Measurements from ENCODE around the gene PLXNC1. TPM values are rescaled to one million over a fixed set of nuclear protein-coding genes. Genes with fewer than 3 reads are reported as not detected.

Gene PLXNC1
- total RNA-seq, 2 donors from 2014 or later: 8.5 to 9.2 TPM

DNA sequence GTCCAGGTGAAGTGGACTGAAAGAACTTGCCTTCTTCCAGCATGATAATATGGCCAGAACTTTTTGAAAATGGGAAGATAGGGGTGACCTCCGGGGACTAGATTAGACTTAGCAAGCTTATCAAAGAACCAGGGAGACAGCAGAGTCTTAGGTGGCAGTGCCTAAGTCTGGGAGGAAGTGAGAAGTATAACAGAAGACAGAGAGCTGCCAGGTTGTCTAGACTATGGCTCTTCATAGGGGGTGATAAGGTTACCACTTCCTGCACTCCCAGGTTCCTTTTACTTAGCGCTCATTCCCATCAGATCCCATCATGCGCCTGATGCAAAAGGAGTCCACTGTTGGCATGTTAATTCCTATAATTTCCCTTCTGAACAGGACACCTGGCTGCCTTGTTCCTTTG, 69.9 kb downstream of the PLXNC1 start:
- no peaks in the 10 kb centered on the region for H3K27me3 ChIP-seq (replicated peaks; ENCODE audit: insufficient read depth)
- TF ChIP-seq, protein P1, sequence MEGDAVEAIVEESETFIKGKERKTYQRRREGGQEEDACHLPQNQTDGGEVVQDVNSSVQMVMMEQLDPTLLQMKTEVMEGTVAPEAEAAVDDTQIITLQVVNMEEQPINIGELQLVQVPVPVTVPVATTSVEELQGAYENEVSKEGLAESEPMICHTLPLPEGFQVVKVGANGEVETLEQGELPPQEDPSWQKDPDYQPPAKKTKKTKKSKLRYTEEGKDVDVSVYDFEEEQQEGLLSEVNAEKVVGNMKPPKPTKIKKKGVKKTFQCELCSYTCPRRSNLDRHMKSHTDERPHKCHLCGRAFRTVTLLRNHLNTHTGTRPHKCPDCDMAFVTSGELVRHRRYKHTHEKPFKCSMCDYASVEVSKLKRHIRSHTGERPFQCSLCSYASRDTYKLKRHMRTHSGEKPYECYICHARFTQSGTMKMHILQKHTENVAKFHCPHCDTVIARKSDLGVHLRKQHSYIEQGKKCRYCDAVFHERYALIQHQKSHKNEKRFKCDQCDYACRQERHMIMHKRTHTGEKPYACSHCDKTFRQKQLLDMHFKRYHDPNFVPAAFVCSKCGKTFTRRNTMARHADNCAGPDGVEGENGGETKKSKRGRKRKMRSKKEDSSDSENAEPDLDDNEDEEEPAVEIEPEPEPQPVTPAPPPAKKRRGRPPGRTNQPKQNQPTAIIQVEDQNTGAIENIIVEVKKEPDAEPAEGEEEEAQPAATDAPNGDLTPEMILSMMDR (IDR thresholded peaks at IDR 0.05): no peak
- DNase-seq (ENCODE audit: low spot score): no peak
- H3K36me3 ChIP-seq: no peaks in the 10 kb centered on the region
- H3K9me3 ChIP-seq: no peaks in the 10 kb centered on the region
- H3K27ac ChIP-seq: no peak overlapping the region
- no peak overlapping the region for H3K4me3 ChIP-seq
- ATAC-seq (ENCODE audit: insufficient number of reproducible peaks, low FRiP score, low read depth): no peak
- H3K4me1 ChIP-seq (ENCODE audit: control insufficient read depth in 1 of 2, low read depth in 2 of 2): no peaks in the 10 kb centered on the region

DNA sequence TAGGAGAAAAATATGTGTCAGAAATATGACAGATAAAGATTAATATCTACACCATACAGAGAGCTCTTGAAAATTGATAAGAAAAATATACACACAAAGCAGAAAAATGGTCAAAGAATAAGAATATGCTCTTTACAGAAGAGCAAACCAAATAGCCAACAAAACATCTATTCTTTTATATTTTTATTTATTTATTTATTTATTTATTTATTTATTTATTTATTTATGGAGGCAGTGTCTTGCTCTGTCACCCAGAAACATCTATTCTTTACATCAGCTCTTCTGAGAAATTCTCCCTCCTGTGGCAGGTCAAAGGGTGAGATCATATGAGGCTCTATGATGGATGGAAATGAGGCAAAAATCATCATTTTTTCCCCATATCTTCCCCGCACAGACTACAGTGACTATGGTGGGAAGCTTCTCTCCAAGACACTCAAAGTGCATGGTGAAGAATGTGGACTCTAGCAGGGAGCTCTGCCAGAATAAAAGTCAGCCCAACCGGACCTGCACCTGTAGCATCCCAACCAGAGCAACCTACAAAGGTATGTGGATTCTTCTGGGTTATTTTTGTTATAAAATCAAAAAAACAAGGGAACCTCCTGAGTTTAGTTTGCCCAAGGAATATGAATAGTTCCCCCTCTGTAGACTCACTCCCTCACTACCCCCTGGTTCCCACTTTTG, 71.4 kb downstream of the PLXNC1 start:
- Histone ChIP-seq H3K27ac (no peak overlapping the region), H3K27me3 (replicated peaks; ENCODE audit: insufficient read depth) (no peaks in the 10 kb centered on the region), H3K4me3 (no peak overlapping the region), H3K4me1 (ENCODE audit: control insufficient read depth in 1 of 2, low read depth in 2 of 2) (no peaks in the 10 kb centered on the region), H3K9me3 (no peaks in the 10 kb centered on the region), H3K36me3 (no peaks in the 10 kb centered on the region)
- TF ChIP-seq, protein P1 (IDR thresholded peaks at IDR 0.05): no peak
- DNase-seq (ENCODE audit: low spot score) (no peak), ATAC-seq (ENCODE audit: insufficient number of reproducible peaks, low FRiP score, low read depth) (no peak)

DNA sequence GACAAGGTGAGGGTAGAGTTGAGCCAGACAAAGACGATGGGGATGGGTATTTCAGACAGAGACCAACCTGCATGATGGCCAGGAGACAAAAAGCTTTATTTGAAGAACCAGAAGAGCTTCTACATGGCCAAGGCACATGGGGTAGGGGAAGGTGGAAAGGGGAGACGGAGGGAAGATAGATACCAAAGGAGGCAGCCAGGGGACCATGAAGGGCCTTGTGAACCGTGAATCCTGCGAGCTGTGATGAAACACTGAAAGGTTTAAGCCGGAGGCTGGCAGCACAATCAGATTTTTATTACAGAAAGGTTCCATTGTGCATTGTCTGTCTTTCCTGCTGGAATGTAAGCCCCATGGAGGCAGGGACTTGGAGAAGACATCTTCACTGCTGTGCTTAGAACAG, 72.4 kb downstream of the PLXNC1 start:
- ATAC-seq (ENCODE audit: insufficient number of reproducible peaks, low FRiP score, low read depth) (no peak), DNase-seq (ENCODE audit: low spot score) (no peak)
- Histone ChIP-seq H3K4me3 (no peak overlapping the region), H3K9me3 (no peaks in the 10 kb centered on the region), H3K36me3 (no peaks in the 10 kb centered on the region), H3K27me3 (replicated peaks; ENCODE audit: insufficient read depth) (no peaks in the 10 kb centered on the region), H3K27ac (no peak overlapping the region), H3K4me1 (ENCODE audit: control insufficient read depth in 1 of 2, low read depth in 2 of 2) (no peaks in the 10 kb centered on the region)
- TF ChIP-seq, protein P1 (IDR thresholded peaks at IDR 0.05): no peak

DNA sequence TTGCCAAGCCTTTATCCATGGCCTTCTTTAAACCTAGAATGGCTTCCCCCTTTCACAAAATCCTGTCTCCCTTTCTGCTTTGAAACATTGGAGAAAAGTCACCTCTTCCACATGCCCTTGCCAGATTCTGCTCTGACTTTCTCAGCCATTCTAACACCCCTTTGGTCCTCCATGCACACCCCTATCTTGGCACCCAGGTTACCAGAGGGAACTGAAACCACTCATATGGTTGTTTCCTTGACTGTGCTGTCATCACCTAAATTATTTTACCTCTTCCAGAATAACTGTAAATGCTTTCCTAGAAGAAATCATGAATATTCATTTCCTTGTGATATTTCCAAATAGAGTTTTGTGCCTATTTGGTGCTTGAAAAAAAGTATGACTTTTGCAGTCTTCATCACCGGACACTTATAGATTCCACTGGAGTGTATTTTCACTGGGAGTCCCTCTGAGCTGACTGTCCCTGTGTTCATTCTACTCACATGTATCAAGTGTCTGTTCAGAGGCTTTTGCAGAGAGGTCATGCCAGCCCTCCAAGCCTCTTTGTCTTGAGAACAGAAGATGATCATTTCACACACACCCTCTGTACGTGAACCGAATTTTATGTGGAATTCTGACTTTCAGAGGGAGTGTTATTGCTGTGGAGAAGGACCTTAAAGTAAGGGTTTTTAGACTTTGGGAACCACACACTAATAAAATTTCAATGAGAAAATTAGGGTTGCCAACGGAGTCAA, 74.1 kb downstream of the PLXNC1 start:
- ATAC-seq (ENCODE audit: insufficient number of reproducible peaks, low FRiP score, low read depth) (no peak), DNase-seq (ENCODE audit: low spot score) (no peak)
- H3K27ac ChIP-seq: no peak overlapping the region
- H3K36me3 ChIP-seq: no peaks in the 10 kb centered on the region
- no peaks in the 10 kb centered on the region for H3K9me3 ChIP-seq
- TF ChIP-seq, protein P1 (IDR thresholded peaks at IDR 0.05): no peak
- no peak overlapping the region for H3K4me3 ChIP-seq
- H3K4me1 ChIP-seq (ENCODE audit: control insufficient read depth in 1 of 2, low read depth in 2 of 2): no peaks in the 10 kb centered on the region
- H3K27me3 ChIP-seq (replicated peaks; ENCODE audit: insufficient read depth): no peaks in the 10 kb centered on the region

DNA sequence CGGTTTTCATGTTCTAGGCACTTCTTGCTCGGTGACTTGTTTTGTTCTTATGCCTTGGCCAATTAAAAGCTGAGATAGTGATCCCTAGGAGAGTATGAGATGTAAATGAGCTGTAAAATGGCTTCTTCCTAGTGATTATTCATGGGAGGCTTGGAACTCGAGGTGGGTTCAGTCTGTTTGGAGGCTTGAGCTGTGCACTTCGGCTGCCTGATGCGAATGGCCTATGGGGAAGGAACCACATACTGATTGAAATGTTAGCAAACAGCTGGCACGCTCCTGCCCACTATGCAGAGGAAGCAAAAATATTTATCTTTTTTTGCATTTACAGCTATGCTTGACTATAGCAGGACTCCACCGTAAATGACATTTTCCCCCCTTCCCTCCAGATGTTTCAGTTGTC, 75.5 kb downstream of the PLXNC1 start:
- H3K36me3 ChIP-seq: no peaks in the 10 kb centered on the region
- no peak overlapping the region for H3K4me3 ChIP-seq
- ATAC-seq (ENCODE audit: insufficient number of reproducible peaks, low FRiP score, low read depth): no peak
- H3K27me3 ChIP-seq (replicated peaks; ENCODE audit: insufficient read depth): no peaks in the 10 kb centered on the region
- H3K4me1 ChIP-seq (ENCODE audit: control insufficient read depth in 1 of 2, low read depth in 2 of 2): no peaks in the 10 kb centered on the region
- TF ChIP-seq, protein P1 (IDR thresholded peaks at IDR 0.05): no peak
- no peak overlapping the region for H3K27ac ChIP-seq
- no peak for DNase-seq (ENCODE audit: low spot score)
- H3K9me3 ChIP-seq: no peaks in the 10 kb centered on the region
